ENCODE results near the gene GALK1.

GRCh38 chr17:75748706-75749105 lies 16.3 kb downstream of the GALK1 start:
- TF ChIP-seq SNAI2 (CRISPR knock-in tag; IDR thresholded peaks at IDR 0.05) (no peak), ESRRG (CRISPR knock-in tag; IDR thresholded peaks at IDR 0.05) (no peak), OSR1 (CRISPR knock-in tag; IDR thresholded peaks at IDR 0.05) (no peak), PPARA (CRISPR knock-in tag; IDR thresholded peaks at IDR 0.05; ENCODE audit: borderline replicate concordance) (no peak), RARB (CRISPR knock-in tag; IDR thresholded peaks at IDR 0.05) (no peak), ZNF70 (CRISPR knock-in tag; IDR thresholded peaks at IDR 0.05) (no peak), ZNF565 (CRISPR knock-in tag; conservative IDR thresholded peaks at IDR 0.05; ENCODE audit: low read depth) (no peak), TSHZ2 (CRISPR knock-in tag; IDR thresholded peaks at IDR 0.05) (no peak), ZFP30 (CRISPR knock-in tag; IDR thresholded peaks at IDR 0.05) (no peak), ZFP3 (CRISPR knock-in tag; IDR thresholded peaks at IDR 0.05) (no peak)
- TF ChIP-seq, protein P1, sequence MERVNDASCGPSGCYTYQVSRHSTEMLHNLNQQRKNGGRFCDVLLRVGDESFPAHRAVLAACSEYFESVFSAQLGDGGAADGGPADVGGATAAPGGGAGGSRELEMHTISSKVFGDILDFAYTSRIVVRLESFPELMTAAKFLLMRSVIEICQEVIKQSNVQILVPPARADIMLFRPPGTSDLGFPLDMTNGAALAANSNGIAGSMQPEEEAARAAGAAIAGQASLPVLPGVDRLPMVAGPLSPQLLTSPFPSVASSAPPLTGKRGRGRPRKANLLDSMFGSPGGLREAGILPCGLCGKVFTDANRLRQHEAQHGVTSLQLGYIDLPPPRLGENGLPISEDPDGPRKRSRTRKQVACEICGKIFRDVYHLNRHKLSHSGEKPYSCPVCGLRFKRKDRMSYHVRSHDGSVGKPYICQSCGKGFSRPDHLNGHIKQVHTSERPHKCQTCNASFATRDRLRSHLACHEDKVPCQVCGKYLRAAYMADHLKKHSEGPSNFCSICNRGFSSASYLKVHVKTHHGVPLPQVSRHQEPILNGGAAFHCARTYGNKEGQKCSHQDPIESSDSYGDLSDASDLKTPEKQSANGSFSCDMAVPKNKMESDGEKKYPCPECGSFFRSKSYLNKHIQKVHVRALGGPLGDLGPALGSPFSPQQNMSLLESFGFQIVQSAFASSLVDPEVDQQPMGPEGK (CRISPR knock-in tag; IDR thresholded peaks at IDR 0.05; ENCODE audit: borderline replicate concordance) = no peak

Measured in SK-N-SH treated with all-trans-retinoic acid at 6 μM for 48 hours (cell line).